ENCODE results near the gene MYNN. TPM values are rescaled to one million over a fixed set of nuclear protein-coding genes. Genes with fewer than 3 reads are reported as not detected.
A peak's percentile ranks its signal among the peaks of the same experiment; 100 is the strongest.

The MYNN gene
- total and polyA plus RNA-seq, 12 donors: 5.9 to 13.6 (median 12.0) TPM

GRCh38 chr3:169836942-169837275, 63.7 kb downstream of the MYNN start:
- intact Hi-C loops (cut with DNase I): no loop called here
- no peak overlapping the region for H3K27ac ChIP-seq
- peaks cover 0 to under 1% (median 0%) of the 10 kb centered on the region in 7 donors for H3K27me3 ChIP-seq
- no peaks in the 10 kb centered on the region for H3K4me1 ChIP-seq
- TF ChIP-seq CTCF (IDR thresholded peaks at IDR 0.05): no peak
- ATAC-seq: peak in 1 of 8 donors; percentile 15
- no peak overlapping the region for H3K4me3 ChIP-seq
- DNase-seq: no peak
- 81% methylated on average over 3 of the region's 3 CpGs for WGBS, 2 donors
- no peaks in the 10 kb centered on the region for H3K36me3 ChIP-seq
- H3K9me3 ChIP-seq: no peaks in the 10 kb centered on the region

- H3K27me3 ChIP-seq: no peaks in the 10 kb centered on the region
- DNase-seq (no peak), ATAC-seq (no peak)
- WGBS, 2 donors: 90 to 97% methylated on average over 1 of the region's 1 CpG
- H3K27ac ChIP-seq: no peak overlapping the region
- no peak for TF ChIP-seq CTCF (IDR thresholded peaks at IDR 0.05)
- no peaks in the 10 kb centered on the region for H3K4me1 ChIP-seq
- peaks cover 0 to 5% (median 0%) of the 10 kb centered on the region in 11 donors for H3K9me3 ChIP-seq
- H3K4me3 ChIP-seq: no peak overlapping the region
- no peaks in the 10 kb centered on the region for H3K36me3 ChIP-seq
- intact Hi-C loops (cut with DNase I): no loop called here
Measured at GRCh38 chr3:169838511-169839030, 65.4 kb downstream of the MYNN start.

Other genes starting within 250 kb of the MYNN start
- 10 to 100 TPM; 13.1 to 27.7 (median 17.7) TPM for gene MECOM, start 109.7 kb upstream of the MYNN start, total RNA-seq
- gene MECOM, start 109.7 kb upstream of the MYNN start, polyA plus RNA-seq: 10 to 100 TPM in 1 of 2 donors, 1 to 10 TPM in 1; 7.0 to 11.0 TPM
- 1 to 10 TPM in 6 of 10 donors, under 1 TPM in 1, not detected in 3; 0.81 to 5.1 (median 2.8) TPM for gene TERC, start 8.3 kb upstream of the MYNN start, total RNA-seq
- gene TERC, start 8.3 kb upstream of the MYNN start, polyA plus RNA-seq: under 1 TPM in 1 of 2 donors, not detected in 1; 0.20 TPM
- gene ACTRT3, start 3.8 kb upstream of the MYNN start, total RNA-seq: 1 to 10 TPM in 1 of 10 donors, under 1 TPM in 9; 0.30 to 1.1 (median 0.50) TPM
- gene ACTRT3, start 3.8 kb upstream of the MYNN start, polyA plus RNA-seq: under 1 TPM; 0.15 to 0.52 TPM
- gene LRRIQ4, start 39.5 kb downstream of the MYNN start, total RNA-seq: under 1 TPM in 2 of 10 donors, not detected in 8; 0.14 to 0.24 TPM
- gene LRRIQ4, start 39.5 kb downstream of the MYNN start, polyA plus RNA-seq: not detected
- gene LRRC34, start 39.5 kb downstream of the MYNN start, total RNA-seq: 1 to 10 TPM in 8 of 10 donors, under 1 TPM in 2; 0.66 to 3.1 (median 1.6) TPM
- 1 to 10 TPM in 1 of 2 donors, under 1 TPM in 1; 0.80 to 4.4 TPM for gene LRRC34, start 39.5 kb downstream of the MYNN start, polyA plus RNA-seq
- not detected for gene LRRC31, start 96.5 kb downstream of the MYNN start, total RNA-seq
- not detected for gene LRRC31, start 96.5 kb downstream of the MYNN start, polyA plus RNA-seq
- under 1 TPM in 1 of 10 donors, not detected in 9; 0.17 TPM for gene SAMD7, start 138.2 kb downstream of the MYNN start, total RNA-seq
- gene SAMD7, start 138.2 kb downstream of the MYNN start, polyA plus RNA-seq: not detected
- gene SEC62, start 193.4 kb downstream of the MYNN start, total RNA-seq: 100 to 1,000 TPM in 1 of 10 donors, 10 to 100 TPM in 9; 73.2 to 108 (median 77.7) TPM
- gene SEC62, start 193.4 kb downstream of the MYNN start, polyA plus RNA-seq: 100 to 1,000 TPM in 1 of 2 donors, 10 to 100 TPM in 1; 34.1 to 165 TPM

Measured in heart right ventricle (tissue), 16 donors.